ENCODE measurements around the gene DDX51.
"Not testable (repeated sequence)": the region's sequence is repeated elsewhere in the genome, so short reads cannot be mapped to it uniquely, and the experiment has no call there.

DDX51 gene

DNA sequence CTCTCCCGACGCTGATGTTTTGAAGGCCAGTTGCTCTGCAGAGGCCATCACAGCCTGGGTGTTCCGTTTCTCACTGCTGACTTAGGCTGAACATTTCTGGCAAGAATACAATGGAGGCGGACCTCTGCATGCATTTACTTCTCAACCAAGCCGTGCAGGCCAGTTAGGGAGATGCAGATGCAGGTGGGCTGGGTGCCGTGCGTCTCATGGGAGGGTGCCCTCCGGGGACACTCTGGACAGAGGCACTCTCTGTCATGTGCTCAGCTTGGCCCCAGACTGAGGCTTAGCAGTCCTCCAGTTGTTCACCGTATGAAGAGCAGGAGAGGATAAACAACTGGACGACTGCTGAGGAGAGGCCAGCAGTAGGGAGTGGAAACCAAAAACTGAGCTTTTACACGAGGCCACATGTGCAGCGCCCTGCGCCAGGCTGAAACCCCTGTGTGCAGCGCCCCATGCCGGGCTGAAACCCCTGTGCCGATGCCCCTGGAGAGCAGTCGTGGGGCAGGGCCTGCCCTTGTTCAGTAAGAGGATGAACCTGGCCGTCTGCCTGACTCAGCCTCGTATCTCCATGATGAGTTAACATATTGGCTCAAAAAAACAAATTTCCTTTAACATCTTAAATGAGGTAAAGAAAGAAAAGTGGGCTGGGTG, 32.3 kb downstream of the DDX51 start:
- DNase-seq = no peak

- no peak for DNase-seq
Observed at GRCh38 chr12:132110677-132111076, 33.4 kb downstream of the DDX51 start.

DNA sequence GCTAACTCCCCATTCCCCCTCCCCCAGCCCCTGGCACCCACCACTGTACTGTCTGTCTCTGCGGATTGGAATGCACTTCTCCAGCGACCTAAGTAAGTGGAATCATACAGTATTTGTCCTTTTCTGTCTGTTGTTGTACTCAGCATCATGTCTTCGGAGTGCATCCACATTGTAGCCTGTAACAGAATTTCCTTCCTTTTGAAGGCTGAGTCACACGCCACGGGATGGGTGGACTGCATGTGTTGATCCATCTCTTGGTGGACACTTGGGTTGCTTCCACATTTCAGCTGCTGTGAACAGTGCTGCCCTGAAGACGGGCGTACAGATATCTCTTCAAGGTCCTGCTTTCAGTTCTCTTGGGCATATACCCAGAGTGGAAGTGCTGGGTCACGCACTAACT, 34.4 kb downstream of the DDX51 start:
- no peak for DNase-seq

GRCh38 chr12:132108211-132108832, 35.8 kb downstream of the DDX51 start:
- no peak for DNase-seq

- no peak for DNase-seq
Observed at GRCh38 chr12:132106921-132107320, 37.2 kb downstream of the DDX51 start.

GRCh38 chr12:132105467-132105866, 38.7 kb downstream of the DDX51 start:
- DNase-seq = no peak

GRCh38 chr12:132103542-132104308, 40.4 kb downstream of the DDX51 start:
- DNase-seq = no peak

DNA sequence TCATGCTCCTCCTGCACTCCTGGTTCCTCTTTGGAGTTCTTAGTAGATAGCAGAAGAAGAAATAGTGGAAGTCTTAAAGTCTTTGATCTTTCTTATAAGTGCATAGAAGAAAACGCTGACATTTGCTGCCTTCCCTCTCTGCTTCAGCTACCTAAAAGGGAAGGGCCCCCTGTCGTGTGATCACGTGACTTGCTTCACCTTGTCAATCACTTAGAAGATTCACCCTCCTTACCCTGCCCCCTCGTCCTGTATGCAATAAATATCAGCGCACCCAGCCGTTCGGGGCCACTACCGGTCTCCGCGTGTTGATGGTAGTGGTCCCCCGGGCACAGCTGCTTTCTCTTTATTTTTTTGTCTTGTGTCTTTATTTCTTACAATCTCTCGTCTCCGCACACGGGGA, 41.0 kb downstream of the DDX51 start:
- DNase-seq = not testable (repeated sequence)

DNA sequence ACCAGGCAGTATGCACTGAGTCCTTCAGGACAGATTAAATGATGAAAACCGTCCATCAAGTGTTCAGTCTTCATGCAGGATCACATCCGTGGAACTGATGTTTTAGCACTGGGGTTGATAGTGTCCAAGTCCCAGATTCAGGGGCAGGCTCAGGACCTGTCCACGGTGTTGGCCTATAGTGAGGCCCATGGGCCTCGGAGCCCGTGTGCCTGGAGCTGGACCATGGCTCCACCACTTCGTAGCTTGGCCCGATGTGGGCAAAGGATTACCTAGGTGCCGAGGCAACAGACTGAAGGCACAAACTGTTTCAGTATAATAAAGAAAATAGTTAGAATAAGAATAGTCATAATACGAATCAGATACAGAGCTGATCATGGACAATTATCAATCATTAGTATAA, 41.8 kb downstream of the DDX51 start:
- DNase-seq = no peak

DNA sequence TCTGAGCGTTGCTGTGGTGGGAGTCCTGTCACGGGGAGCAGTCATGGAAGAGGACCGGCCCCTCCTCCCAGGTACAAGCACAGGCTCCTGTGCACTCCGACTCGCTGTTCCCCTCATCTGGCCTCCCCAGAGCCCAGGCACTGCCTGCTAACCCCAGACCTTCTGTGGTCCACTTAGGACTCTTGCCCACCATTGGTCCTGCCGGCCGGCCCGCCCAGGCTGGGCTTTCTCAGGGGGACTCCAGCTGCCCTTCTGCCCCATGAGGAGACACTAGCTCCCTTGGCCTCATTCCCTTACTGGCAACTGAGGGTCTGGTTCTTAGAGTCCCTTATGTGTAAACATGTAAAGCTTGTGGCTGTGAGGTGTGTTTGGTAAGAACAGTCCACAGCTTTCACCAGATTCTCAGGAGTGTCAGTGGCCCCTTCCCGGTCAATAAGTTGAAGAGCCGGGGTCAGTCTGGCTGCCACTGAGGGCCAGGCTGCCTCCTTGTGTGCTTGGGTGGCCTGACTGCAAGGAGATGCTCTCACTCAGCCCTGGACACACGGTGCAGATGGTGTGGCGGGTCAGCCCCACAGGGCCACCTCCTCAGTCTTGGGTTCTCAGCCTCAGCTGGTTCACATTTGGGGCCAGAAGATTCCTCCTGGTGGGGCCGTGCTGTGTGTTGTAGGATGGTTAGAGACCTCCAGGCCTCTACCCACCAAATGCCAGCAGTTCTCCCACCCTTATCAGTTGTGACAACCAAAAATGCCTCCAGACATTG, 43.6 kb downstream of the DDX51 start:
- DNase-seq = no peak

DNA sequence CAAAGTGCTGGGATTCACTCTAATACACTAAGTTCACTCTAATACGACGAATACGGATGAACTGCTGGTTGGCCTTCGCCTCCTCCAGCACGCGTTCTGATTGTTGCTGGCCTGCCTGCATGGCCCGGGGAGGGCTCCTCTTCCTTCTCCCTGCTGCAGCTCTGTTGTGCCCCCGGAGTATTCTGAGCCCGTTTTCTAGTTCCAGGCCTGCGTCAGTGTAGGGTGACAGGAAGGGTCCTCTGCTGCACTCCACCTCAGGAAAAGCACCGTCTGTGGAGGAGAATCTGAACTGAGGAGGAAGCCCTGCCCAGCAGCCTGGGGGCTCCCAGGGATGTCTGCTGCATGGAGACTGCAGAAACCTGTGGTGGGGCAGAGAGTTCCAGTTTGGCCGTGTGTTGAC, 44.4 kb downstream of the DDX51 start:
- no peak for DNase-seq

DNA sequence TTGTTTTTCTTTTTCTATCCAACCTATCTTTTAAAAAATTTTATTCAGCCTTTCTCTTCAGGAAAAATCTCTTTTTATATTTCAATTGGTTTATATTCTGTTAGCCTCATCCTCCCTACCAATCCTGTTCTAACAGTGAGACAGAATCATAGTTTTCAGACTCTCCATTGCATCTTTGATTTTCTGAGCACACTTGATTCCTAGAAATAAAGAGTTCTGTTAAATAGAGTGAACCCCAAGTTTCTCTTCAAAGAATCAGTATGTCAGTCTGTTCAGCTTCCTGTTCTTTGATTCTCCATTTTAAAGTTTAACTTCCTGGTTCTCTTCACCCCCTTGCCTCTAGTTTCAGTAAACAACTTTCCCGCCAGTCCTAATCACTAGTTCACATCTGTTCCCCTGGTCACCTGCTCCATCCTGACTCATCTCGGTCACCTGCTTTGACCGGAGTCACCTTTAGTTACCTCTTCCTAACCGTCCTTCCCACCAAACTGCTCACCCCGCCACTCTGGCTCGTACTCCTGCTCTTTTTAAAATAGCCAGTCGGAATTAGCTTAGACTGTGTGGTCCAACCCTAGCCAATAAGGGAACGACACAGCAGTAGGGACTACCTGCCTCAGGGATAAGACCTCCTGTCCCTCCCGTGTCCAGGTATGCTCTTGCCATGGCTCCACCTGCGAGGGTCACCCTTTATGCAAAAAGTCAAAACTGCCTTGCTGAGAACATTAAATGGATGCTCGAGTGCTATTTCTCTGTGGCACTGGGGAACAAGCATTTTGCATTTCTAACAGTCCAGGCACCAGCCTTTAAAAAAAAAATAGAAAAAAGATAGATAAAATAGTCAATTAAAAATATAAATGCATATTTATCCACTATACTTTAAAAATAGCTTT, 48.4 kb downstream of the DDX51 start:
- DNase-seq = no peak

DNA sequence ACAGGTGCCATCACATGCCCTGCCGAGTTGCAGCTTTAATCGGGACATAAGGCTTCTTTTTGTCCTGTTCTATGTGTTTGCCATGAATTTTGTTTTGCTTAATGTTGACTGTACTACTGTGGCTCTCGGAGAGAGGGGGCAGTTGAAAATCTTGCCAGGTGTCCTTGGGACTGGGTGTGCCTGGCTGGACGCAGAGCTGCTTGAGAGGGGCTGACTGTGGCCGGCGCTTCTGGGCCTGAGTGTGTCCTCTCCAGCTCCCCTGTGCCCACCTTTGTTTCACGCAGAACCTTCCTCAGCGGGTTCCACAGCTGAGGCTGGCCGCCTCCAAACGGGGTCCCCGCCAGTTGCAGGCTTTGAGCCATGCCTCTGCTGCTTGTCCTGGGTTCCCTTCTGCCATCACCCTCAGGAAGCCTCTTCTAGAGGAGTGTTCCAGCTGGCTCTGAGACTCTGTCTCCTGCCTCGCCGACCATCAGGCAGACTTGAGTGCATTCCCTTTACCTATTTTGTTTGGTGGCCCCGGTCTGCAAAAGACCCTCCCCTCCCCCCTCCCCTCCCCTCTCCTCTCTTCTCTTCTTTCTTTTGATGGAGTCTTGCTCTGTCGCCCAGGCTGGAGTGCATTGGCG, 49.7 kb downstream of the DDX51 start:
- no peak for DNase-seq

DNA sequence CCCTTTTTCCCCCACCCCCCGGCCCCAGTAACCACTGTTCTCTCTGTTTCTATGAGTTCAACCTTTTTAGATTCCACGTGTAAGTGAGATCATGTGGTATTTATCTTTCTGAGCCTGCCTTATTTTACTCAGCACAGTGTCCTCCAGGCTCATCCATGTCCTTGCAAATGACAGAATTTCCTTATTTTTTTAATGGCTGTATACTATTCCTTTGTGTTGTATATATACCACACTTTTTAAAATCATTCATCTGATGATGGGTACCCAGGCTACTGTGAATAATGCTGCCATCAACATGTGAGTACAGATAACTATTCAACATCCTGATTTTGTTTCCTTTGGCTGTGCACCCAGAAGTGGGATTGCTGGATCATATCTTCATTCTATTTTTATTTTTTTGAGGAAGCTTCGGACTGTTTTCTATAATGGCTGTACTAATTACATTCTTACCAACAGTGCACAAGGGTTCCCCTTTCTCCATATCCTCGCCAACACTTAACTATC, 54.7 kb downstream of the DDX51 start:
- DNase-seq = no peak

Data from AML-193 (cell line).